ENCODE data around the gene UFSP2.

- TF ChIP-seq POLR2A (IDR thresholded peaks at IDR 0.05) = no peak
- TF ChIP-seq, protein P1, sequence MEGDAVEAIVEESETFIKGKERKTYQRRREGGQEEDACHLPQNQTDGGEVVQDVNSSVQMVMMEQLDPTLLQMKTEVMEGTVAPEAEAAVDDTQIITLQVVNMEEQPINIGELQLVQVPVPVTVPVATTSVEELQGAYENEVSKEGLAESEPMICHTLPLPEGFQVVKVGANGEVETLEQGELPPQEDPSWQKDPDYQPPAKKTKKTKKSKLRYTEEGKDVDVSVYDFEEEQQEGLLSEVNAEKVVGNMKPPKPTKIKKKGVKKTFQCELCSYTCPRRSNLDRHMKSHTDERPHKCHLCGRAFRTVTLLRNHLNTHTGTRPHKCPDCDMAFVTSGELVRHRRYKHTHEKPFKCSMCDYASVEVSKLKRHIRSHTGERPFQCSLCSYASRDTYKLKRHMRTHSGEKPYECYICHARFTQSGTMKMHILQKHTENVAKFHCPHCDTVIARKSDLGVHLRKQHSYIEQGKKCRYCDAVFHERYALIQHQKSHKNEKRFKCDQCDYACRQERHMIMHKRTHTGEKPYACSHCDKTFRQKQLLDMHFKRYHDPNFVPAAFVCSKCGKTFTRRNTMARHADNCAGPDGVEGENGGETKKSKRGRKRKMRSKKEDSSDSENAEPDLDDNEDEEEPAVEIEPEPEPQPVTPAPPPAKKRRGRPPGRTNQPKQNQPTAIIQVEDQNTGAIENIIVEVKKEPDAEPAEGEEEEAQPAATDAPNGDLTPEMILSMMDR (IDR thresholded peaks at IDR 0.05) = no peak
These were observed 67.9 kb downstream of the UFSP2 start for GRCh38 chr4:185357733-185358440.

Data from breast epithelium (tissue), 3 donors.